CD4-positive, alpha-beta memory T cell (primary cell): ENCODE data around the gene RNASE2. TPM values are rescaled to one million over a fixed set of nuclear protein-coding genes. Genes with fewer than 3 reads are reported as not detected.
A peak's percentile ranks its signal among the peaks of the same experiment; 100 is the strongest.
"Not testable (repeated sequence)": the region's sequence is repeated elsewhere in the genome, so short reads cannot be mapped to it uniquely, and the experiment has no call there.

Experiments
- CTCF ChIA-PET: fragments of 350-600 bp; sonication (Branson Sonifier 250); formaldehyde crosslinking; loops from one replicate; lab custom pipeline; 2021; ENCODE audit warnings: inconsistent platforms; ENCODE audit not compliant: partially characterized antibody; lab: Charles Lee
- POLR2A ChIA-PET: fragments of 350-600 bp; sonication (Branson Sonifier 250); formaldehyde crosslinking; loops from one replicate; lab custom pipeline; 2021; ENCODE audit not compliant: partially characterized antibody; lab: Charles Lee
- DNase-seq, 5 donors: peaks; one replicate each; pipeline versions ENCODE4 v3.0.0 to v3.0.0-alpha.2; 2020 to 2022; ENCODE audit warnings: mixed read lengths in 1 of 5
- H3K27ac ChIP-seq: one replicate; pipeline ENCODE4 v1.7.0; 2013; ENCODE audit warnings: low read depth, low read length
- H3K27me3 ChIP-seq: 2 replicates; pipeline ENCODE4 v1.7.0; 2013; ENCODE audit warnings: mild to moderate bottlenecking, low read length, moderate library complexity; ENCODE audit not compliant: insufficient read depth
- H3K36me3 ChIP-seq: 2 replicates; pipeline ENCODE4 v1.7.0; 2013; ENCODE audit warnings: mild to moderate bottlenecking, low read length, moderate library complexity; ENCODE audit not compliant: insufficient read depth
- H3K4me1 ChIP-seq: 2 replicates; pipeline ENCODE4 v1.7.0; 2013; ENCODE audit warnings: mild to moderate bottlenecking, low read length, moderate library complexity; ENCODE audit not compliant: insufficient read depth
- H3K4me3 ChIP-seq, 2 donors: one replicate each; pipeline ENCODE4 v1.7.0; 2013; ENCODE audit warnings: low read length in 2 of 2, mild to moderate bottlenecking in 1 of 2
- H3K9me3 ChIP-seq, 2 donors: one replicate each; pipeline ENCODE4 v1.7.0; 2013; ENCODE audit warnings: low read length in 2 of 2, control low read depth in 1 of 2; ENCODE audit not compliant: control insufficient read depth in 1 of 2
- H3K27ac Mint-ChIP-seq, 7 donors: one replicate each; pipeline ENCODE4 v1.8.0; 2020 to 2021; ENCODE audit warnings: mixed read lengths in 7 of 7, mild to moderate bottlenecking in 6 of 7, inconsistent platforms in 3 of 7, moderate library complexity in 3 of 7
- H3K27me3 Mint-ChIP-seq, 2 donors: one replicate each; pipeline ENCODE4 v1.8.0; 2020 to 2021; ENCODE audit warnings: mixed read lengths in 2 of 2
- H3K36me3 Mint-ChIP-seq, 2 donors: one replicate each; pipeline ENCODE4 v1.8.0; 2020 to 2021; ENCODE audit warnings: mixed read lengths in 2 of 2, inconsistent platforms in 1 of 2, mild to moderate bottlenecking in 1 of 2
- H3K4me1 Mint-ChIP-seq, 4 donors: one replicate each; pipeline ENCODE4 v1.8.0; 2020 to 2021; ENCODE audit warnings: mixed read lengths in 4 of 4, mild to moderate bottlenecking in 1 of 4
- H3K4me3 Mint-ChIP-seq, 8 donors: one replicate each; pipeline ENCODE4 v1.8.0; 2020 to 2021; ENCODE audit warnings: mixed read lengths in 8 of 8, mild to moderate bottlenecking in 7 of 8, moderate library complexity in 6 of 8, inconsistent platforms in 3 of 8
- H3K9me3 Mint-ChIP-seq, 8 donors: one replicate each; pipeline ENCODE4 v1.8.0; 2020 to 2021; ENCODE audit warnings: mixed read lengths in 8 of 8, mild to moderate bottlenecking in 5 of 8, inconsistent platforms in 3 of 8, moderate library complexity in 1 of 8
- intact Hi-C: fragments of 100-400 bp; cut with micrococcal nuclease; formaldehyde crosslinking; loops from one replicate; pipeline ENCODE4 v1.15.1; 2023
- polyA plus RNA-seq, 2 donors: library from polyadenylated mRNA; unstranded; fragments of 300-500 nt; fragmentation: Illumina TruSeq; gene quantifications; one replicate each; pipeline ENCODE4 v1.2.3, GENCODE V29; 2021
- total RNA-seq, 2 experiments: library from RNA; stranded (reverse); gene quantifications; one replicate each; pipeline ENCODE4 v1.2.3, GENCODE V29; 2021

Gene RNASE2
- total and polyA plus RNA-seq, 4 experiments from 2014 or later, result not detected

DNA sequence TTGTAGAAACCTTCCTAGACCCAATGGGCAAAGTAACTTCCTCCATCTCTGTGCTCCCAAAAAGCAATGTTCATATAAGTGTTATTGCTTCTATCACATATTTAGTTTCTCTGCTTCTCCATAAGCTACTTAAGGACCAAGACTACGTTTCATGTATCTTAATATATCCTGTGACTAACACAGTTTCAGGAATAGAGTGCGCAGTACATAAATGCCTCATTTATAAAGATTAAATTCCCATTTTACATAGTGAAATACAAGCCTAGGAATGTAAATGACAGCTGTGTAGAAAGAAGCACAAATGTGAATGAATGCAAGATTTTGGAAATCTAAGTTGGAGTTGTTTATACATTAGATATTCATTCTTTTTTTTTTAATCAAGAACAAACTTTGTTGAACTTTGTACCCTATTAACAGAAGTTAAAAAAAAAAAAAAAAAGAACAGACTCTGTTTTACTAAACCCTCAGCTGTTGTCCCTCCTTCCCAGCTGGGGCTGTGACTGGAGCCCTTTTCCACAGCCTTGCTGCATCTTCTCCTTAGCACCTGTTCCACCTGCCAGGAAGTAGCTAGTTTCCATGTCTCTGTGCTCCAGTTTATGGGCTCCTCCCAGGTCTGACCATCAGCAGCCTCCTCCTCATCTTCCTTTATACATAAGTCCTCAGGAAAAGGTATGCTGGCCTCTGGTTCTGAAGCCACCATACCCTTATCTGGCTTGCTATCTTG, 27.5 kb downstream of the RNASE2 start:
- POLR2A ChIA-PET, result interaction anchor here (0.9 kb wide), 1 partner anchor 12 kb away, joined by 3 read pairs; no protein-coding TSS in a partner anchor

DNA sequence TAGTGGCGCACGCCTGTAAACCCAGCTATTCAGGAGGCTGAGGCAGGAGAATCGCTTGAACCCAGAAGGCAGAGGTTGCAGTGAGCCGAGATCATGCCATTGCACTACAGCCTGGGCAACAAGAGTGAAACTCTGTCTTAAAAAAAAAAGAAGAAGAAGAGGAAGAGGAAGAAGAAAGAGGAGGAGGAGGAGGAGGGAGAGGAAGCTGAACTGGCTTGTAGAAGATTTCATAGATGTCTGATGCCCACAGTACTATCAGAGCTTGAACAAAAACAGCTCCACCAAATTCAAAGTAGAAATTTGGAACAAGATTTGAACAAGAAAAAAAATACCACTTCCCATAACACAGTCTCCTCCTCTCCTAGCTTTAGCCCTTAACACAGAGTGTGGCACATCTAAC, 30.4 kb downstream of the RNASE2 start:
- H3K4me3 ChIP-seq, H3K9me3 ChIP-seq, H3K4me3 Mint-ChIP-seq, H3K36me3 Mint-ChIP-seq, H3K9me3 Mint-ChIP-seq, POLR2A ChIA-PET, DNase-seq, intact Hi-C loops, H3K27ac ChIP-seq, H3K27me3 Mint-ChIP-seq, H3K27me3 ChIP-seq, H3K27ac Mint-ChIP-seq, H3K36me3 ChIP-seq: not testable (repeated sequence)
- CTCF ChIA-PET, result interaction anchor here (0.5 to 8.1 kb wide), 2 partner anchors 14 to 643 kb away, joined by 5 to 78 read pairs; partner anchors contain the start of gene PARP2
- H3K4me1 Mint-ChIP-seq, result peaks cover 7 to 23% (median 10%) of the 10 kb centered on the region in 4 donors
- peaks cover 11% of the 10 kb centered on the region for H3K4me1 ChIP-seq

More for the DNA sequence above, 27.5 kb downstream of the RNASE2 start:
- H3K27ac ChIP-seq, result no peak overlapping the region
- DNase-seq, result no peak
- no peaks in the 10 kb centered on the region for H3K4me1 Mint-ChIP-seq
- CTCF ChIA-PET, result interaction anchor here (0.6 to 8.1 kb wide), 2 partner anchors 11 to 32 kb away, joined by 3 to 78 read pairs; no protein-coding TSS in a partner anchor
- no peaks in the 10 kb centered on the region for H3K36me3 ChIP-seq
- intact Hi-C loops, result no loop called here
- H3K27me3 Mint-ChIP-seq, result peaks cover 6 to 8% of the 10 kb centered on the region in 2 donors
- no peaks in the 10 kb centered on the region for H3K36me3 Mint-ChIP-seq
- H3K4me3 Mint-ChIP-seq, result no peak overlapping the region
- H3K4me3 ChIP-seq, result no peak overlapping the region
- H3K27ac Mint-ChIP-seq, result peak overlapping the region in 1 of 7 donors; percentile 73
- no peaks in the 10 kb centered on the region for H3K9me3 ChIP-seq
- H3K27me3 ChIP-seq, result no peaks in the 10 kb centered on the region
- H3K4me1 ChIP-seq, result no peaks in the 10 kb centered on the region
- H3K9me3 Mint-ChIP-seq, result no peaks in the 10 kb centered on the region

DNA sequence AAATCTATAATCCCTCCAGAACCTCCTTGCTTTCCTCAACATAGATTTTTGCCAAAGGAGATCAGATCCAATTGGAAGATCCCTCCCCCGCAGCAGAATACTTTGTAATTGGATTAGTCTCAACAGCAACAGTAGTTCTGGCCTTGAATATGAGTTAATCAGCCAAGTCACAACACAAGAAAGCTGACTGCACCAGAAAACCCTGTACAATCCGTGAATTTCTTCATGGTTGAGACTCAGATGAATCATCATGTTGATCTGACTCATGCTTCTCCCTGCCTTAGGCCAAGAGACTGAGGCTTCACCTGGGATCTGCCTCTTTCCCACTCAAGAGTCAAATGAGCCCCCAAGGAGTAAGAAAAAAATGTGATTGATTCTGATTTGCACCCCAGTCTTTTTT, 31.5 kb downstream of the RNASE2 start:
- peak overlapping the region in 1 of 8 donors; percentile 41 for H3K4me3 Mint-ChIP-seq
- peak overlapping the region in 1 of 7 donors; percentile 9 for H3K27ac Mint-ChIP-seq
- H3K36me3 Mint-ChIP-seq, result peaks cover under 1 to 11% of the 10 kb centered on the region in 2 donors
- CTCF ChIA-PET, result interaction anchor here (8.1 kb wide), 1 partner anchor 15 kb away, joined by 78 read pairs; no protein-coding TSS in a partner anchor
- Histone ChIP-seq H3K27me3 (no peaks in the 10 kb centered on the region), H3K9me3 (no peaks in the 10 kb centered on the region), H3K36me3 (peaks cover under 1% of the 10 kb centered on the region), H3K4me1 (peaks cover 23% of the 10 kb centered on the region), H3K27ac (no peak overlapping the region), H3K4me3 (no peak overlapping the region)
- POLR2A ChIA-PET, result no interaction called here
- intact Hi-C loops, result no loop called here
- no peak for DNase-seq
- H3K4me1 Mint-ChIP-seq, result peaks cover 10 to 35% (median 18%) of the 10 kb centered on the region in 4 donors
- H3K27me3 Mint-ChIP-seq, result peaks cover 0 to 3% of the 10 kb centered on the region in 2 donors
- peaks cover 0 to 1% (median 0%) of the 10 kb centered on the region in 8 donors for H3K9me3 Mint-ChIP-seq

DNA sequence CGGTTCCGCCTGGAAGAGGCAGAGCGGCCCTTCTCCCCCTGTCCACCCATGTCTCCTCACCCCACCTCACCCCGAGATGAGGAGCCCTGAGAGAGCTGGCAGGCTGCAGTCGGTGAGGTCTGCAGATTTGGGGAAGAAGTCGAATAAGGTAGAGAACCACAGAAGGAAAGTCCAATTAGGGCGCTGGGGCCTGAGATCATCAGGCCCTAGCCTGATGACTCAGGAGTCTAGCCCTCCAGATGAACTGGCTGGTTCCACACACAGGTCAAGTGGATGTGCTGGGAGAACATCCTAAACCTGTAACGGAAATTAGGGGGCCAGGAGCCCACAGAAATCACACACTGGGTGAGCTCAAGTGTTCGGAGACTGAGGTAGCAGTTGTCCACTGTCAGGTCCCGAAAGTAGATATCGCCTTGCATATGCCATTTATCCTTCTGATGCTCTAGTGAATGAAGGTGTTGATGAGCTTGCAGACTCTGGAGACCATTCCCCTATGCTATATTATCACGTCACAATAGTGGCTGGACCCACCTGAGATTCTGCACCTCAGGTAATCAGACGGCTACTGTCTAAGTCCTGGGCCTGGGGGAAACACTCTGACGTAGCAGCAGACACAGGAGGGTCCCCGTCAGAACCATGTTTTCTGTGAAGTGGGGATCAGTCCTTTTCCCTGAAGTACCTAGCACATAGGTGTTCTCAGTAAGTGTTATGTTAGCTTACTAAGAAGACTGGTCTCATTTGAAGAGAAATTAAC, 33.6 kb downstream of the RNASE2 start:
- intact Hi-C loops, result loop anchor here (1.0 kb wide), 2 partner anchors 18 to 114 kb away; no protein-coding TSS in a partner anchor
- peaks cover 0 to 1% (median 0%) of the 10 kb centered on the region in 8 donors for H3K9me3 Mint-ChIP-seq

DNA sequence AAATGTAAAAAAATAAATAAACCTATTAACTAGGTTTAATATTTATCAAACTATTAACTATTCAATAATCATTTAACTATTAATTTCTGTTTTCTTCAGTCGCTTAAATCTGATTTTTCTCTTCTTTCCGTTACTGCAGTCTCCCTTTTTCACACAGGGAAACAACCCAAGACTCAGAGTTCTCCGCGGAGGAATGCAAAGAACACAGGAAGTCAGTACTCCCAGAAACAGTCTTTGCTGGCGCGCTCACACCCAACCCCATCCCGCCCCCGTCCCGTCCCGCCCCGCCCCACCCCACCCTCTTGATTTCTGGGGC, 34.1 kb downstream of the RNASE2 start:
- Histone ChIP-seq H3K36me3 (peaks cover 22% of the 10 kb centered on the region), H3K27ac (peak overlapping the region; percentile 73), H3K9me3 (no peaks in the 10 kb centered on the region), H3K4me3 (peak overlapping the region in 1 of 2 donors; percentile 93), H3K27me3 (no peaks in the 10 kb centered on the region), H3K4me1 (peaks cover 24% of the 10 kb centered on the region)
- Mint-ChIP-seq H3K9me3 (peaks cover 0 to 1% (median 0%) of the 10 kb centered on the region in 8 donors), H3K4me1 (peaks cover 15 to 39% (median 22%) of the 10 kb centered on the region in 4 donors), H3K4me3 (peak overlapping the region; percentile 90 to 97 (median 96)), H3K36me3 (peaks cover 20 to 33% of the 10 kb centered on the region in 2 donors), H3K27ac (peak overlapping the region; percentile 87 to 98 (median 96)), H3K27me3 (no peaks in the 10 kb centered on the region)
- intact Hi-C loops, result loop anchor here (1.0 kb wide), 2 partner anchors 18 to 114 kb away; no protein-coding TSS in a partner anchor
- POLR2A ChIA-PET, result interaction anchor here (0.8 to 1.1 kb wide), 2 partner anchors 9 to 114 kb away, joined by 3 read pairs; no protein-coding TSS in a partner anchor
- CTCF ChIA-PET, result interaction anchor here (0.9 to 2.9 kb wide), 4 partner anchors 17 to 103 kb away, joined by 3 to 10 read pairs (median 4); no protein-coding TSS in a partner anchor
- no peak for DNase-seq

More for the DNA sequence above, 33.6 kb downstream of the RNASE2 start:
- ChIA-PET POLR2A (interaction anchor here (0.8 to 1.1 kb wide), 2 partner anchors 8 to 115 kb away, joined by 3 read pairs; no protein-coding TSS in a partner anchor), CTCF (interaction anchor here (0.9 to 2.9 kb wide), 4 partner anchors 17 to 103 kb away, joined by 3 to 10 read pairs (median 4); no protein-coding TSS in a partner anchor)
- no peak for DNase-seq
- Histone ChIP-seq H3K36me3 (peaks cover 17% of the 10 kb centered on the region), H3K27ac (no peak overlapping the region), H3K4me3 (no peak overlapping the region), H3K27me3 (no peaks in the 10 kb centered on the region), H3K4me1 (peaks cover 24% of the 10 kb centered on the region), H3K9me3 (no peaks in the 10 kb centered on the region)
- Mint-ChIP-seq H3K4me3 (peak overlapping the region in 5 of 8 donors; percentile 36 to 67 (median 66)), H3K27ac (peak overlapping the region in 5 of 7 donors; percentile 13 to 97 (median 59)), H3K36me3 (peaks cover 17 to 28% of the 10 kb centered on the region in 2 donors), H3K27me3 (no peaks in the 10 kb centered on the region), H3K4me1 (peaks cover 15 to 39% (median 22%) of the 10 kb centered on the region in 4 donors)

DNA sequence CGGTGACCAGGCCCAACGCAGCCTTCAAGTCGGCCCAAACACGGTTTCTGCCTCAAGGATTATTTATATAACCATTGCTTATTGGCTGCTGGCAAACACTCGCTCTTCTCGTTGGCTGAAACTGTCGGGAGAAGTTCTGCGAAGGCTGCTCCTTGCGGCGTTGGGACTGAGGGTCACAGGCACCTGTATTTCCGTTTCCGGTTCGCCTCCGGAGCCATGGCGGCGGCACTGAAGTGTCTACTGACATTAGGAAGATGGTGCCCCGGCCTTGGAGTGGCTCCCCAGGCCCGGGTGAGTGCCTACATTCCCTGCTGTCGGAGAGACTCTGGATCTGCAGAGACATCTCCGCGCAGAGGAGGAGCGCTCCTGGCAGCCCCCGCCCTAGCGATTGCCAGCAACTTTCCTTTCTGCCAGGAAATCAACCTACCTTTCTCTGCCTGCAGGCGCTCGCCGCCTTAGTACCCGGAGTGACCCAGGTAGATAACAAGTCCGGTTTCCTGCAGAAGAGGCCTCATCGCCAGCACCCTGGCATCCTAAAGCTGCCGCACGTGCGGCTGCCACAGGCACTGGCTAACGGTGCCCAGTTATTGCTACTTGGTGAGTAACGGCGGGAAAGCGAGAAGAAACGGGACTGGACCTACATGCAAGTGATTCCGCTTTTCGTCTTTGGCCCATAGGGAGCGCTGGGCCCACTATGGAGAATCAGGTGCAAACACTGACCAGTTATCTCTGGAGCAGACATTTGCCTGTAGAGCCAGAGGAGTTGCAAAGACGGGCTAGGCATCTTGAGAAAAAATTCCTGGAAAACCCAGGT, 34.7 kb downstream of the RNASE2 start, which contains the start of gene METTL17:
Gene METTL17 (plus strand): TSS at position 194 of the 814 bp plus-strand sequence. CDS start 23 bp downstream, at position 217.
- H3K4me3 ChIP-seq, result peak within 1 kb of the TSS; percentile 79 to 93
- peaks cover 24% of the 10 kb centered on the region for H3K4me1 ChIP-seq

More for the DNA sequence above, 34.7 kb downstream of the RNASE2 start, which contains the start of gene METTL17:
- DNase-seq, result peak; percentile 82 to 90 (median 85)
- Histone ChIP-seq H3K27me3 (no peaks in the 10 kb centered on the region), H3K36me3 (peaks cover 28% of the 10 kb centered on the region), H3K9me3 (no peaks in the 10 kb centered on the region), H3K27ac (peak within 1 kb of the TSS; percentile 73)
- Mint-ChIP-seq H3K36me3 (peaks cover 26 to 38% of the 10 kb centered on the region in 2 donors), H3K9me3 (peaks cover 0 to 1% (median 0%) of the 10 kb centered on the region in 8 donors), H3K27ac (peak within 1 kb of the TSS; percentile 87 to 98 (median 96)), H3K4me1 (peaks cover 15 to 39% (median 23%) of the 10 kb centered on the region in 4 donors), H3K4me3 (peak within 1 kb of the TSS; percentile 90 to 97 (median 96)), H3K27me3 (no peaks in the 10 kb centered on the region)
- intact Hi-C loops, result loop anchor here (1.0 kb wide), 2 partner anchors 19 to 113 kb away; no protein-coding TSS in a partner anchor
- ChIA-PET CTCF (interaction anchor here (1.3 to 2.9 kb wide), 3 partner anchors 20 to 102 kb away, joined by 3 to 10 read pairs (median 4); no protein-coding TSS in a partner anchor), POLR2A (no interaction called here)
